GM19023 (cell line): Measurements from ENCODE around the gene GPBAR1.

ENCODE experiments used
- ATAC-seq: cut with Tn5 transposase; IDR thresholded peaks from one replicate; pipeline ENCODE4 v1.9.1; 2021; ENCODE audit warnings: mild to moderate bottlenecking, moderate library complexity; ENCODE audit not compliant: unreplicated experiment

GPBAR1 gene

DNA sequence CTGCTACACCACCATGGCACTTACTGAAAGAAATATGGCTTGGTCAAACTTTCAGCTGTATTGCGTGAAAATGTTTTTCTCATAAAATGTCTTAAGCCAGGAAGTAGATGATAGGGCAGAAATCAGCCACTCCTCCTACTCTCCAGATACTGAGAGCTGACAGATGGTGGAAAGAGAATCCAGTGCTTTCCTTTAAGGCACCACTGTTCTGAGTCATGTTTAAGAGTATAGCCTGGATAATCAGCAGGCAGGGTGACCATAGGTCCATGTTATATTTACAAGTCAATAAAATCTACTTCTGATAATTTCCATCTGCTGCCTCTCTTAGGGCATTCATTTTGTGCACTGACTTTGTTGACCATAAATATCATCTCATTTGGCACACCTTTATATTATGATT, 21.9 kb upstream of the GPBAR1 start:
- no peak for ATAC-seq

DNA sequence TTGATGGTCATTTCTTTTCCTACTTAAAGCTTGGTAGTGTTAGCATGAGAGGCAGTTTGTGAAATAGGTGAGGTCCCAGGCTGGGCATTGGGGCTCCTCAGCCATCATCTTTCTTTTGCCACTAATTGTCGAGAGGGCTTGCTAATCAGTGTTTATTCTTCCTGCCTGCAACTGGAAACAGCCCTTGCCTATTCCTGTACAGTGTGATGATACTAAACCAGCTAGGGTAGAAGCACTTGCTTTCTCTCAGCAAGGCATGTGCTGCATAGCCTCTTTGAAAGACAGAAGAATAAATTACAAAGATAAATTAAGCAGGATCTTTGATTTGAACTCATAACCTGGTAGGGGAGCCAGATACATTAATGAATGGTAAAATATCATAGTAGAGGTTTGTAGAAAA, 16.6 kb upstream of the GPBAR1 start:
- no peak for ATAC-seq

DNA sequence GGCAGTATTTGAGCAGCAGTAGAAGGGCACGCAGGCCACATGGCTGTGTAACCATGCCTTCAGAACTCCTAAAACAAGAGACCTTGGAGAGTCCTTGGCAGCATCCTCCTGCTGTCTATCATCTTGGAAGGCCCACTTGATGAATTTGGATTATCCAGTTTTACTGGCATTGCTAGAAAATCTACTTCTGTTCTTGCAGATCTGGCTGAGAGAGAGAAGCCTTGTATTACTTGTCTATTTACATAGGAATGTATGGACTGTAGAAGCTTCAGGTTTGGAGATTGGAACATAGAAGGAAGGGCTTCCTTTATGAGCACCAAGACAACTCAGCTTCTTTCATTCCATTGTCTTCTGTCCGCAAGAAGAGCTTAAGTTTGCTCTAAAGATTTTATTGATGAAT, 16.1 kb upstream of the GPBAR1 start:
- ATAC-seq = no peak

DNA sequence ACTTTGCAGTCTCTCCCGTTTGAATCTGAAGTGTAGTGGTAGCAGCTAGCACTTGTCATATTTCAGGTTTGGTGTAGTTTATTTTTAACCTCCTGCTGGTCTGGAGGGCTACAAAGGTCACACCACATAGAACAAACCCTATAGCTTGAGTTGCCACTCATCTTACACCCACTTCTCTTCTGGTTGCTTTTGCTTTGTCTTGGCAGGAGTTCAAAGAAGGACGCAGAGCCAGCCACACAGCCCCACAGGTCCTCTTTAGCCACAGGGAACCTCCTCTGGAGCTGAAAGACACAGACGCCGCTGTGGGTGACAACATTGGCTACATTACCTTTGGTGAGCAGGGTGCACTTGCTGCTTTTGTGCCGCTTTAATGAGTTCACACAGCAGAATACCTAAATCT, 15.6 kb upstream of the GPBAR1 start:
- ATAC-seq = no peak

GRCh38 chr2:218249691-218250090, 11.1 kb upstream of the GPBAR1 start:
- ATAC-seq = no peak

DNA sequence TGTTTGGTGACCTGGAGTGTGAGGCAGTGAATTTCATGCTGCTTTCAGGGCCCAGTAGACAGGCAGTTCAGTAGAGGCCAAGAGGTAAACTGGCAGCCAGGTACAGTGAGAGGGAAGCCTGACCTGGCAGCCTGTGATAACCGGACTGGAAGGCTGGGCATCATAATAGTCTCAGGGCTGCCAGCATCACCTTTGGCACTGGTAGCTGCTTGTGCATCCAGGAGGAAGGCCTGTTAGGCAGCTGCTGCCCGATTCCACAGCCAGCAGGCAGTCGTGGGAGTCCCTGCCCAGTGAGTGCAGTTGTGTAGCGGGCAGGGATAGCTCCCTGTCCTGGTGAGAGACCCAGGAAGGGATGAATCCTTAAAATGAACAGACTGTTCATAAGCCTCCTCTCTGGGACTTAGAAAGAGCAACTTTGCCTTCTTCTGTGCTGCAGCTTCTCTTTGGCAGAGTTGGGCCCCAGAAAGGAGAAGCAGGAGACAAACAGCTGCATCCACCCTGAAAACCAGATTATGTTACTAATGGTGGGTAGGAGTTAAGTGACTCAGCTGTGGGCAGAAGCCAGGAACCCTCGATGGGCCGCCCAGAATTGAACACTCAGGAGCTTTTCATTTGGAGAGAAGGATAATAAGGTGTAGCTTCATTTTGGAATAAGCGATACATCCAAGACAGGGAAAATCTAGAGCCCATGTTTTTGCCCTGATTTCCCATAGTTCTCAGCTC, 8.1 kb upstream of the GPBAR1 start:
- no peak for ATAC-seq

DNA sequence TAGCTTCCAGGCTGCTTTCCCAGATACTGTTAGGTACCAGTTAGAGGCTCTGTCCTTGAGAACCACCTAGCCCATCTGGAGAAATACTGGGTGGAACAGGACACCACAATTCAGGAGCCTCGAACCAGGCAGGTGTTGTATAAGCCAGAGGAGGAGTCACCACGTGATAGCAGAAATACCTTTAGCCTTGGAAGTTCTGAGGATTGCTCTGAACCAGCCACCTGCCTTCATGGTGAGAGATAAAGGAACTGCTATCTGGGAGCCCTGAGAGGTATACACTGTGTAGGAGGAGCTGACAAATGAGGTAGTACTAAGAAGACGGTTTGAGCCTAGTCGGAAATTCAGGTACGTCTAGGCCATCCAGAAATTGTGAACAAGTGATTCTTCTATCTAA, 7.6 kb upstream of the GPBAR1 start:
- ATAC-seq = no peak

DNA sequence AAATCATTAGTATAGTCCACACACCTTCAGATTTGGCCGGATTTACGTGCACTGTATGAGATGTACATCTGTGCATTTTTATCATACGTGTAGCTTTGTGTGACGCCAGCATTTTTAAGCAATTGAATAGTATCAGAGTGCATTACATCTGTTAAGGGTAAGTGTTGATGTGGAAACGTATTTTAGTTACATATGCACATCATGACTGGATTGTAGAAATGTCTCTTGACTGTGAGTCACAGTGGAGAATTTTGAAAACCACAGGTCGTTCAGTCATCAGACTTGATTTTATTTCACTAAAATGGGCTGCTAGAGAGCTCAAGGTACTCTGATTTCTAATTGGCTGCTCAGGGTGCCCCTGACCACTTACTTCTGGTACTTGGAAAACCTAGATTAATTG, 5.4 kb upstream of the GPBAR1 start:
- ATAC-seq = no peak

GRCh38 chr2:218256612-218257350, 4.0 kb upstream of the GPBAR1 start:
- peak; percentile 8 for ATAC-seq

- ATAC-seq = peak; percentile 64
Measured at GRCh38 chr2:218257390-218257981, 3.3 kb upstream of the GPBAR1 start.

GRCh38 chr2:218259099-218259961, 1.5 kb upstream of the GPBAR1 start:
- ATAC-seq = no peak

DNA sequence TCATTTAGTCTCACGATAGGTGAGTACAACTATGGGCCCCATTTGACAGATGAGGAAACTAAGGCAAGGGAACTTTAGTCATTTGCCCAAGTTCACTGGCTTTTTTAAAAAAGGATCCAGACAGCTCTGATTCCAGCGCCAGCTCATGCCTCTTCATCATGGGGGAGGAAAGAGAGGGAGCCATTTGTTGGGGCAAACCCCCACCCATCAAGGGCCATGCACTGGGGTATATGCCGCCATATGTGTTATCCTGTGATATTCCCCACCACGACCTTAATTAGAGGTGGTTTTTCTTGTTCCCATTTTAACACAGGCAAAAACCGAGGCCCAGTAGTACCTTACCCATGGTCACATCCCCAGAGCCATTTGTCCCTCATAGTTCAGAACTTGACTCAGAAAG, 649 bp upstream of the GPBAR1 start:
- ATAC-seq = no peak

DNA sequence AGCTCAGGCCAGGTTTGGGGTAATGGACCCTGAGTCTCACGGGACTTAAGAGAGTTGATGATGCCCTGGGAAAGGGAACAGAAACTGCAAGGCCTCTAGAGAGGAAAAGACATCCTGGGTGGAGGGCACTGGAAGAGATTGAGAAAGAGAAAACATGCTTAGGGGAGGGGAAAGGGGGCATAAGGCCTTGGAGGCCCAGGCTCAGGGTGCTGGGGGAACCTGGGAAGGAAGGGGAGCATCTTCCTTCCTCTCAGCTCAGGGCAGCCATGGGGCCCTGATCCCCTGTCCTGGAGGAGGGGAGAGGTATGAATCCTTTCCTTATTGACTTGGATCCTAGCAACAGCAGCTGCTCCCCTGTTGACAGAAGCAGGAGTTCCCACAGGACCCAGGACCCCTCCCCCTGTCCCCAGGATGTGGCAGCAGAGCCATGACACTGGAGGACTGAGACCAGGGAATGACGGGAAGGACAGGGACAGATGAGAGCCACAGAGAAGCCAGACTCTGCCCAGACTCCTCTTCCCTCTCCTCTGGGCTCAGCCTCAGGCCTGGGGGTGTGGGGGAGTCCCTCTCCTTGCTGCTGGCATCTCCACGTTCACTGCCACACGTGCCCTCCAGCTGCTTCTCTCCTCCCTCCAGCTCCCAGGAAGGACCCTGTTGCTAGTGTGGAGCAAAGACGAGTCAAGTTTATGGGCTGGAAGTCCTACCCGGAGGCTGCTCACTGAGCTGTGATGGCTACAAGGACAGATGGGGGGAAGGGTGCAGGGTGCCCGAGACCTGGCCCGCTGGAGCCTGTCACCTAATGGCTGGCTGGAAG, 815 bp downstream of the GPBAR1 start:
- ATAC-seq = no peak

GRCh38 chr2:218262237-218262600, 1.4 kb downstream of the GPBAR1 start:
- no peak for ATAC-seq

DNA sequence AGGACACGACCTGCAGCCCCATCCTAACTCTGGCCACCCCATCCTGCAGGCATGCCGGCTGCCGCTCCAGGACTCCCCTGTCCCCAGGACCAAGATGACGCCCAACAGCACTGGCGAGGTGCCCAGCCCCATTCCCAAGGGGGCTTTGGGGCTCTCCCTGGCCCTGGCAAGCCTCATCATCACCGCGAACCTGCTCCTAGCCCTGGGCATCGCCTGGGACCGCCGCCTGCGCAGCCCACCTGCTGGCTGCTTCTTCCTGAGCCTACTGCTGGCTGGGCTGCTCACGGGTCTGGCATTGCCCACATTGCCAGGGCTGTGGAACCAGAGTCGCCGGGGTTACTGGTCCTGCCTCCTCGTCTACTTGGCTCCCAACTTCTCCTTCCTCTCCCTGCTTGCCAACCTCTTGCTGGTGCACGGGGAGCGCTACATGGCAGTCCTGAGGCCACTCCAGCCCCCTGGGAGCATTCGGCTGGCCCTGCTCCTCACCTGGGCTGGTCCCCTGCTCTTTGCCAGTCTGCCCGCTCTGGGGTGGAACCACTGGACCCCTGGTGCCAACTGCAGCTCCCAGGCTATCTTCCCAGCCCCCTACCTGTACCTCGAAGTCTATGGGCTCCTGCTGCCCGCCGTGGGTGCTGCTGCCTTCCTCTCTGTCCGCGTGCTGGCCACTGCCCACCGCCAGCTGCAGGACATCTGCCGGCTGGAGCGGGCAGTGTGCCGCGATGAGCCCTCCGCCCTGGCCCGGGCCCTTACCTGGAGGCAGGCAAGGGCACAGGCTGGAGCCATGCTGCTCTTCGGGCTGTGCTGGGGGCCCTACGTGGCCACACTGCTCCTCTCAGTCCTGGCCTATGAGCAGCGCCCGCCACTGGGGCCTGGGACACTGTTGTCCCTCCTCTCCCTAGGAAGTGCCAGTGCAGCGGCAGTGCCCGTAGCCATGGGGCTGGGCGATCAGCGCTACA, 2.1 kb downstream of the GPBAR1 start:
- no peak for ATAC-seq

DNA sequence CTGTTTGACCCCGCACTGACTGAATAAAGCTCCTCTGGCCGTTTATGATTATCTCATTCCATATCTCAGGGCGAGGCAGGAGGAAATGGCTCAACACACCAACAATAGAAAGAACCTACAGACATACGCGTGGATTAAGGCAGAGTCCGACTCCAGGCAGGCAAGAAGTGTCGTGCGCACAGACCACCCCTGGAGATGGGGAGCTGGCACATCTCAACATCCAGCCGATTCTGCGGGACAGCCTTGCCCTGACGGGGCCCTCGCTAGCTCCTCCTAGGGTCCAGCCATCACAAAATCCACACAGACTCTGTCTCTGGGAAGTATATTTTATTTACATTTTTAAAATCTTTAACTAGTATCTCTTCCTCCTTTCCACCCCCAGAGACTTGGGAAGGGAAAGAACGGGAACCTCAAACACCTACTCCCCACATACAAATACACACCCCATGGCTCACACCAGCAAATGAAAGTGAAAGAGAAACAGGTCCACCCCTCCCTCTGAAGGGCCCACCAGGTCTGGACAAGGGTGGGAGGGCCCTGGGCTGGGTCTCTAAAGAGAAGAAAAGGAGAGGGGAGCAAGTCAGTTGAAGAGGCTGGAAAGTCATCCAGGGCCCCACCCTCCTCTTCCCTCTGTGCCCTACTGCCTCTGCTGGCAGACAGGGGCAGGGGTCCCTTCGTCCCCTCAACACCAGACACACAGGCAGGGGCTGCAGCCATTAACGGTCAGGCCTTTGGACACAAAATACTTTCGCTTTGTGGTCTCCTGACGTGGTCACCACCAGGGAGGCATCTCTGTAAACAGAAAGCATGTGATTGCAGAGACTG, 3.2 kb downstream of the GPBAR1 start:
- ATAC-seq = no peak

- ATAC-seq = no peak
Measured at GRCh38 chr2:218264773-218265561, 4.2 kb downstream of the GPBAR1 start.

GRCh38 chr2:218265626-218266025, 4.8 kb downstream of the GPBAR1 start:
- no peak for ATAC-seq
